C4-2B (cell line): ENCODE data around the gene HIRIP3.

Experiments used
- CTCF ChIP-seq: fragments of 450-650 bp; conservative IDR thresholded peaks from 2 replicates; pipeline ENCODE4 v1.5.1; 2017; ENCODE audit warnings: mild to moderate bottlenecking
- ZFX ChIP-seq: fragments of 450-650 bp; IDR thresholded peaks from 2 replicates; pipeline ENCODE4 v1.6.1; 2017

DNA sequence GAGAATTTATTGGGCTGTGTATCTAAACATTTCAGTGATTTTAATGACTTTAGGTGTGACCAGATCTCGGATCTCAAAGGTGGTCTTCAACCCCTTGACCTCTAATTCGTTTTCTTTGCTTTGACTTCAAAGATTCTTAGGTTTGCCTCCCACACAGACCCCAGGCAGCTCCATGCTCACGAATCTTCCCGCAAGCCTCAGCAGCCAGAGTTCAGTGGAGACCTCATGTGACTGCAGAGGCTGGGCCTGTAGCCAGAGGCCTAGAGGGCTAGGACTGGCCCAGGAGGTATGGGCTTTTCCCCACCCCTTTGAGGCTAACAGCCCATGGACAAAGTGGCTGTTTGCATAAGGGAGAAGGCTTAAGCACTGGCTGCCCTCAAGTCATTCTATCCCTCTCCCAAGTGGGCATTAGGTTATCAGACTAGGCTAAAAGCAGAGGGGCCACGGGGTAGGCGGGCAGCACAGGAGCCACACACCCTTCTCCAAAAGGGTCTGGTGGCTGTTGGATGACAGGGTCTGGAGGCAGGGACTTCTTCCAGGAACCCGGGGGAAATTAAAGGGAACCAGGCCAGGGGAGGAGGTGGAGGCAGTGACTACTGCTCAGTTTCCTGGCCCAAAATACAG is 3.0 kb downstream of the HIRIP3 start:
- no peak for TF ChIP-seq CTCF
- TF ChIP-seq ZFX: no peak
